ENCODE measurements around the gene MMP21. TPM values are rescaled to one million over a fixed set of nuclear protein-coding genes. Genes with fewer than 3 reads are reported as not detected.

The MMP21 gene
- polyA plus RNA-seq, 3 donors: 0.28 TPM; not detected in 2

GRCh38 chr10:125765835-125766234 lies 9.8 kb downstream of the MMP21 start:
- H3K9me3 Mint-ChIP-seq: no peaks in the 10 kb centered on the region
- no peaks in the 10 kb centered on the region for H4K20me1 ChIP-seq (ENCODE audit: insufficient read depth, low read length)
- H2AFZ ChIP-seq (ENCODE audit: insufficient read depth, low read depth, low read length, poor library complexity, severe bottlenecking): no peak overlapping the region
- WGBS (ENCODE audit: insufficient coverage): 100% methylated on average over 2 of the region's 2 CpGs
- no peaks in the 10 kb centered on the region for H3K79me2 ChIP-seq (ENCODE audit: insufficient read depth, low read length)
- H3K4me1 ChIP-seq (ENCODE audit: control insufficient read depth in 1 of 2, insufficient read depth in 2 of 2, low read length in 2 of 2): no peaks in the 10 kb centered on the region
- H3K4me2 ChIP-seq (replicated peaks; ENCODE audit: extremely low read depth, low read length, poor library complexity, severe bottlenecking): no peak overlapping the region
- no peak overlapping the region for H3K9ac ChIP-seq (ENCODE audit: insufficient read depth, low read length, poor library complexity, severe bottlenecking)
- peak overlapping the region in 1 of 7 donors; percentile 10 for H3K27ac Mint-ChIP-seq
- no peak overlapping the region for H3K4me3 ChIP-seq (replicated peaks in 1 of 3; ENCODE audit: low read depth in 2 of 3, low read length in 3 of 3)
- no peaks in the 10 kb centered on the region for H3K9me3 ChIP-seq (replicated peaks in 1 of 2; ENCODE audit: control insufficient read depth in 1 of 2, insufficient read depth in 1 of 2, low read length in 2 of 2)
- H3K4me3 Mint-ChIP-seq: no peak overlapping the region
- intact Hi-C loops (cut with micrococcal nuclease): no loop called here
- DNase-seq: no peak
- no peaks in the 10 kb centered on the region for H3K27me3 ChIP-seq (ENCODE audit: control insufficient read depth in 2 of 2, insufficient read depth in 2 of 2, low read length in 2 of 2)
- H3K27me3 Mint-ChIP-seq (ENCODE audit: low read depth in 3 of 3): no peaks in the 10 kb centered on the region
- no peak for TF ChIP-seq CTCF (IDR thresholded peaks at IDR 0.05)
- H3K36me3 ChIP-seq (replicated peaks in 1 of 2; ENCODE audit: control insufficient read depth in 1 of 2, insufficient read depth in 2 of 2, low read length in 2 of 2): peaks cover 50 to 74% of the 10 kb centered on the region in 2 donors
- peaks cover 60 to 73% of the 10 kb centered on the region in 2 donors for H3K36me3 Mint-ChIP-seq
- H3K4me1 Mint-ChIP-seq: no peaks in the 10 kb centered on the region
- no peak overlapping the region for H3K27ac ChIP-seq (ENCODE audit: low read depth in 1 of 2, low read length in 2 of 2)

GRCh38 chr10:125762692-125763648 lies 12.7 kb downstream of the MMP21 start:
- TF ChIP-seq CTCF (IDR thresholded peaks at IDR 0.05): no peak
- Histone ChIP-seq H3K9me3 (replicated peaks in 1 of 2; ENCODE audit: control insufficient read depth in 1 of 2, insufficient read depth in 1 of 2, low read length in 2 of 2) (no peaks in the 10 kb centered on the region), H3K79me2 (ENCODE audit: insufficient read depth, low read length) (no peaks in the 10 kb centered on the region), H3K4me2 (replicated peaks; ENCODE audit: extremely low read depth, low read length, poor library complexity, severe bottlenecking) (no peak overlapping the region), H3K36me3 (replicated peaks in 1 of 2; ENCODE audit: control insufficient read depth in 1 of 2, insufficient read depth in 2 of 2, low read length in 2 of 2) (peaks cover 74 to 100% of the 10 kb centered on the region in 2 donors), H3K9ac (ENCODE audit: insufficient read depth, low read length, poor library complexity, severe bottlenecking) (no peak overlapping the region), H3K27me3 (ENCODE audit: control insufficient read depth in 2 of 2, insufficient read depth in 2 of 2, low read length in 2 of 2) (no peaks in the 10 kb centered on the region), H3K4me3 (replicated peaks in 1 of 3; ENCODE audit: low read depth in 2 of 3, low read length in 3 of 3) (no peak overlapping the region), H2AFZ (ENCODE audit: insufficient read depth, low read depth, low read length, poor library complexity, severe bottlenecking) (no peak overlapping the region), H4K20me1 (ENCODE audit: insufficient read depth, low read length) (no peaks in the 10 kb centered on the region), H3K4me1 (ENCODE audit: control insufficient read depth in 1 of 2, insufficient read depth in 2 of 2, low read length in 2 of 2) (no peaks in the 10 kb centered on the region), H3K27ac (ENCODE audit: low read depth in 1 of 2, low read length in 2 of 2) (no peak overlapping the region)
- WGBS (ENCODE audit: insufficient coverage): 96% methylated on average over 12 of the region's 24 CpGs
- no peaks in the 10 kb centered on the region for H3K4me1 Mint-ChIP-seq
- no peaks in the 10 kb centered on the region for H3K27me3 Mint-ChIP-seq (ENCODE audit: low read depth in 3 of 3)
- no peak overlapping the region for H3K4me3 Mint-ChIP-seq
- no peaks in the 10 kb centered on the region for H3K9me3 Mint-ChIP-seq
- DNase-seq: no peak
- intact Hi-C loops (cut with micrococcal nuclease): no loop called here
- H3K36me3 Mint-ChIP-seq: peaks cover 72 to 84% of the 10 kb centered on the region in 2 donors
- H3K27ac Mint-ChIP-seq: no peak overlapping the region

Data from CD14-positive monocyte (primary cell).